K562 (cell line): ENCODE data around the gene BORCS8. TPM values are rescaled to one million over a fixed set of nuclear protein-coding genes. Genes with fewer than 3 reads are reported as not detected.

Experiments
- E2F5 ChIP-seq: sonication (generic); formaldehyde crosslinking; IDR thresholded peaks from 2 replicates; pipeline ENCODE4 v1.8.0; 2022; ENCODE audit warnings: mild to moderate bottlenecking, missing genetic modification reagents
- FOXP1 ChIP-seq: sonication (generic); formaldehyde crosslinking; IDR thresholded peaks from 2 replicates; pipeline ENCODE4 v1.8.0; 2022; ENCODE audit warnings: mild to moderate bottlenecking, missing genetic modification reagents
- FUS ChIP-seq: fragments of 200-400 bp; formaldehyde crosslinking; optimal IDR thresholded peaks from 2 replicates; pipeline ENCODE3; 2017; ENCODE audit warnings: low read depth, low read length
- KAT2B ChIP-seq: IDR thresholded peaks from one replicate; pipeline ENCODE4 v1.6.1; 2012; ENCODE audit warnings: low read depth, mild to moderate bottlenecking, control low read depth, inconsistent platforms, low read length, moderate library complexity
- KLF13 ChIP-seq: fragments of 450-650 bp; IDR thresholded peaks from 2 replicates; pipeline ENCODE4 v1.6.1; 2016; ENCODE audit warnings: missing genetic modification characterization, low read depth, mild to moderate bottlenecking, missing compliant biosample characterization, moderate library complexity, borderline replicate concordance
- MAX ChIP-seq: sonication (generic); formaldehyde crosslinking; IDR thresholded peaks from 2 replicates; pipeline ENCODE4 v1.9.0; 2022; ENCODE audit warnings: mild to moderate bottlenecking, missing genetic modification reagents
- RBM25 ChIP-seq: fragments of 200-400 bp; formaldehyde crosslinking; IDR thresholded peaks from 2 replicates; pipeline ENCODE4 v1.6.1; 2018; ENCODE audit warnings: low read length, low read depth, moderate library complexity; ENCODE audit not compliant: severe bottlenecking
- RFX1 ChIP-seq: fragments of 450-650 bp; IDR thresholded peaks from 2 replicates; pipeline ENCODE4 v1.6.1; 2016; ENCODE audit warnings: mild to moderate bottlenecking, moderate library complexity
- RNF2 ChIP-seq: sonication (generic); IDR thresholded peaks from 2 replicates; pipeline ENCODE4 v1.6.1; 2016
- RUNX1 ChIP-seq: sonication (generic); IDR thresholded peaks from 2 replicates; pipeline ENCODE4 v1.6.1; 2016; ENCODE audit warnings: antibody characterized with exemption, low read depth
- ZNF407 ChIP-seq: fragments of 450-650 bp; IDR thresholded peaks from 2 replicates; pipeline ENCODE4 v1.6.1; 2016; ENCODE audit warnings: low read depth
- polyA plus RNA-seq, 8 experiments: library from polyadenylated mRNA; depleted of rRNA in 4 of 8; stranded (reverse) in 5 of 8; unstranded in 3 of 8; fragments of >200 nt; fragmentation: Nextera tagmentation in 2 of 8; fragmentation: Illumina TruSeq in 1 of 8; extraction: Ambion mirVana in 2 of 8; extraction: Trizol in 1 of 8; gene quantifications; 2 replicates each; pipeline versions ENCODE4 v1.2.1 to v1.2.3, GENCODE V29; 2011 to 2014; ENCODE audit warnings: inconsistent platforms in 1 of 8, missing spikeins in 1 of 8
- total RNA-seq, 7 experiments: library from RNA; depleted of rRNA in 6 of 7; stranded (reverse); fragments of >200 nt in 6 of 7; fragmentation: Illumina TruSeq in 2 of 7; extraction: Trizol in 2 of 7; gene quantifications; 2 replicates each; pipeline versions ENCODE4 v1.2.1 to v1.2.3, GENCODE V29; 2011 to 2021; ENCODE audit warnings: low replicate concordance in 1 of 7
- TF ChIP-seq, protein P1 (sequence below): sonication (generic); formaldehyde crosslinking; IDR thresholded peaks from 2 replicates; pipeline ENCODE4 v1.8.0; 2023; ENCODE audit warnings: mild to moderate bottlenecking, missing genetic modification reagents

The BORCS8 gene
- total and polyA plus RNA-seq, 9 of the 15 experiments (the other 6 are each of a cell fraction or from before 2014, with no cell fraction given) = 4.6 to 33.6 (median 16.3) TPM

DNA sequence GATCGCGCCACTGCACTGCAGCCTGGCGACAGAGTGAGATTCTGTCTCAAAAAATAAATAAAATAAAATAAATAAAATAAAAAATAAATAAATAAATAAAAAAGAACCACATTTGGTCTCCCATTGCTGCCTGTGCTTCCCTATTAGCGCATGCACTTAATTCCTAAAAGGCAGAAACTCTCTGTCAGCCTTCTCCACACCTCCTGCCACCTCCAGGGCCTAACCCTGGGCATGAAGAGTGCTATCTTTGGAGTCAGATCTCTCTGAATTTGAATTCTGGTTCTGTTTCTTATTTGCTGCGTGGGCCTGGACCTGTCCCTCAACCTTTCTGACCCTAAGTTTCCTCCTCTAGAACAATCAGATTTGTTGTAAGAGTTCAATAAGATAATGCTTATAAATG, 31.1 kb upstream of the BORCS8 start (continued):
- TF ChIP-seq ZNF407 = no peak
- no peak for TF ChIP-seq KAT2B
- TF ChIP-seq, protein P1, sequence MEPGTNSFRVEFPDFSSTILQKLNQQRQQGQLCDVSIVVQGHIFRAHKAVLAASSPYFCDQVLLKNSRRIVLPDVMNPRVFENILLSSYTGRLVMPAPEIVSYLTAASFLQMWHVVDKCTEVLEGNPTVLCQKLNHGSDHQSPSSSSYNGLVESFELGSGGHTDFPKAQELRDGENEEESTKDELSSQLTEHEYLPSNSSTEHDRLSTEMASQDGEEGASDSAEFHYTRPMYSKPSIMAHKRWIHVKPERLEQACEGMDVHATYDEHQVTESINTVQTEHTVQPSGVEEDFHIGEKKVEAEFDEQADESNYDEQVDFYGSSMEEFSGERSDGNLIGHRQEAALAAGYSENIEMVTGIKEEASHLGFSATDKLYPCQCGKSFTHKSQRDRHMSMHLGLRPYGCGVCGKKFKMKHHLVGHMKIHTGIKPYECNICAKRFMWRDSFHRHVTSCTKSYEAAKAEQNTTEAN = no peak
- TF ChIP-seq FUS = no peak
- TF ChIP-seq FOXP1 (CRISPR knock-in tag) = no peak
- no peak for TF ChIP-seq E2F5 (CRISPR knock-in tag)
- TF ChIP-seq RBM25 = no peak
- TF ChIP-seq RUNX1 = no peak
- TF ChIP-seq KLF13 (tag) = no peak
- no peak for TF ChIP-seq MAX (CRISPR knock-in tag)
- no peak for TF ChIP-seq RFX1
- no peak for TF ChIP-seq RNF2
